IMR-90 (cell line): ENCODE results near the gene GPATCH2. TPM values are rescaled to one million over a fixed set of nuclear protein-coding genes. Genes with fewer than 3 reads are reported as not detected.

Experiments used
- ATAC-seq: fragments of 200-7000 bp; cut with Tn5 transposase; 2 replicates; pipeline ENCODE4 v1.9.1; 2020; ENCODE audit warnings: low read depth, mild to moderate bottlenecking, moderate library complexity
- BruUV-seq: library from RNA; stranded (reverse); fragments of 400-500 nt; replicated peaks from 2 replicates; lab custom pipeline; 2021; lab: Mats Ljungman, UMichigan
- CTCF ChIA-PET: fragments of 300-600 bp; formaldehyde crosslinking; extraction: SDS; loops from one replicate; lab custom pipeline; 2021; ENCODE audit warnings: antibody characterized with exemption; lab: Yijun Ruan, JAX
- POLR2A ChIA-PET: fragments of 300-600 bp; sonication (Branson Sonifier 250); formaldehyde crosslinking; loops from one replicate; lab custom pipeline; 2022; ENCODE audit warnings: antibody characterized with exemption; ENCODE audit not compliant: unreplicated experiment; lab: Charles Lee
- DNase-seq: peaks from one replicate; pipeline ENCODE4 v3.0.0; 2013
- H2AFZ ChIP-seq: replicated peaks from 2 replicates; pipeline ENCODE3; 2013; ENCODE audit warnings: low read length, mild to moderate bottlenecking; ENCODE audit not compliant: poor library complexity
- H2AK5ac ChIP-seq: 2 replicates; pipeline ENCODE4 v1.6.1; 2013; ENCODE audit warnings: low read depth, low read length, inconsistent platforms
- H2AK9ac ChIP-seq: replicated peaks from 2 replicates; pipeline ENCODE3; 2013; ENCODE audit warnings: mild to moderate bottlenecking, low read depth, low read length, moderate library complexity; ENCODE audit not compliant: poor library complexity
- H2BK120ac ChIP-seq: 2 replicates; pipeline ENCODE4 v1.6.1; 2013; ENCODE audit warnings: low read depth, low read length, inconsistent platforms
- H2BK15ac ChIP-seq: 3 replicates; pipeline ENCODE4 v1.6.1; 2013; ENCODE audit warnings: low read depth, low read length, inconsistent platforms
- H2BK20ac ChIP-seq: 2 replicates; pipeline ENCODE4 v1.6.1; 2013; ENCODE audit warnings: low read depth, mild to moderate bottlenecking, inconsistent platforms, low read length, moderate library complexity
- H2BK5ac ChIP-seq: 2 replicates; pipeline ENCODE4 v1.6.1; 2013; ENCODE audit warnings: mild to moderate bottlenecking, low read depth, low read length, inconsistent platforms; ENCODE audit not compliant: poor library complexity, severe bottlenecking
- H3K14ac ChIP-seq: replicated peaks from 2 replicates; pipeline ENCODE4 v1.6.1; 2013; ENCODE audit warnings: low read depth, low read length, inconsistent platforms
- H3K18ac ChIP-seq: 2 replicates; pipeline ENCODE4 v1.6.1; 2013; ENCODE audit warnings: low read depth, low read length, control low read depth
- H3K23ac ChIP-seq: 2 replicates; pipeline ENCODE4 v1.6.1; 2013; ENCODE audit warnings: low read depth, low read length, inconsistent platforms
- H3K27ac ChIP-seq: 2 replicates; pipeline ENCODE4 v1.5.1; 2013; ENCODE audit warnings: mild to moderate bottlenecking, control low read depth, low read length; ENCODE audit not compliant: insufficient read depth
- H3K27me3 ChIP-seq: 2 replicates; pipeline ENCODE4 v1.6.1; 2013; ENCODE audit warnings: low read length; ENCODE audit not compliant: control insufficient read depth, insufficient read depth
- H3K36me3 ChIP-seq: 2 replicates; pipeline ENCODE4 v1.6.1; 2013; ENCODE audit warnings: low read length, mixed read lengths; ENCODE audit not compliant: control insufficient read depth, insufficient read depth
- H3K4ac ChIP-seq: 2 replicates; pipeline ENCODE4 v1.6.1; 2013; ENCODE audit warnings: low read depth, low read length, inconsistent platforms
- H3K4me1 ChIP-seq: 2 replicates; pipeline ENCODE4 v1.6.1; 2013; ENCODE audit warnings: low read length, mixed read lengths; ENCODE audit not compliant: control insufficient read depth, insufficient read depth
- H3K4me2 ChIP-seq: 2 replicates; pipeline ENCODE4 v1.6.1; 2013; ENCODE audit warnings: low read depth, mild to moderate bottlenecking, control low read depth, low read length, moderate library complexity
- H3K4me3 ChIP-seq: 2 replicates; pipeline ENCODE4 v1.5.1; 2013; ENCODE audit warnings: low read depth, mild to moderate bottlenecking, control low read depth, low read length, moderate library complexity; ENCODE audit not compliant: insufficient read depth
- H3K56ac ChIP-seq: 2 replicates; pipeline ENCODE4 v1.6.1; 2013; ENCODE audit warnings: low read length, inconsistent platforms; ENCODE audit not compliant: insufficient read depth; ENCODE audit errors: extremely low read depth
- H3K79me1 ChIP-seq, 2 experiments: 2 replicates each; pipeline ENCODE4 v1.6.1; 2013; ENCODE audit warnings: low read length in 2 of 2, inconsistent platforms in 1 of 2, low read depth in 1 of 2
- H3K9ac ChIP-seq: 2 replicates; pipeline ENCODE4 v1.6.1; 2013; ENCODE audit warnings: low read depth, low read length, control low read depth
- H3K9me1 ChIP-seq: 2 replicates; pipeline ENCODE4 v1.6.1; 2013; ENCODE audit warnings: low read length, inconsistent platforms; ENCODE audit not compliant: insufficient read depth
- H3K9me3 ChIP-seq: 2 replicates; pipeline ENCODE4 v1.6.1; 2013; ENCODE audit warnings: low read length; ENCODE audit not compliant: control insufficient read depth, insufficient read depth
- H4K20me1 ChIP-seq: 2 replicates; pipeline ENCODE4 v1.6.1; 2013; ENCODE audit warnings: low read length, inconsistent platforms; ENCODE audit not compliant: insufficient read depth
- H4K5ac ChIP-seq: 2 replicates; pipeline ENCODE4 v1.6.1; 2013; ENCODE audit warnings: mild to moderate bottlenecking, low read depth, low read length, control low read depth
- H4K8ac ChIP-seq, 2 experiments: 2 replicates each; pipeline ENCODE4 v1.6.1; 2013; ENCODE audit warnings: low read depth in 2 of 2, low read length in 2 of 2, control low read depth in 1 of 2, inconsistent platforms in 1 of 2
- H4K91ac ChIP-seq: 2 replicates; pipeline ENCODE4 v1.6.1; 2013; ENCODE audit warnings: low read depth, low read length, inconsistent platforms; ENCODE audit not compliant: insufficient read depth
- BHLHE40 ChIP-seq: fragments of 150-350 bp; IDR thresholded peaks from 2 replicates; pipeline ENCODE4 v1.6.1; 2016; ENCODE audit warnings: mild to moderate bottlenecking, low read depth, low read length
- CEBPB ChIP-seq: IDR thresholded peaks from 2 replicates; pipeline ENCODE4 v1.6.1; 2012; ENCODE audit warnings: low read depth, low read length, improper control_type of control experiment
- CTCF ChIP-seq: conservative IDR thresholded peaks from 2 replicates; pipeline ENCODE4 v1.5.1; 2012; ENCODE audit warnings: mild to moderate bottlenecking, low read depth, low read length, improper control_type of control experiment
- MAZ ChIP-seq: IDR thresholded peaks from 2 replicates; pipeline ENCODE4 v1.6.1; 2012; ENCODE audit warnings: low read depth, mild to moderate bottlenecking, low read length, improper control_type of control experiment, moderate library complexity, borderline replicate concordance
- MXI1 ChIP-seq: IDR thresholded peaks from 2 replicates; pipeline ENCODE4 v1.6.1; 2012; ENCODE audit warnings: low read depth, mild to moderate bottlenecking, low read length, moderate library complexity, borderline replicate concordance
- POLR2A ChIP-seq: IDR thresholded peaks from 2 replicates; pipeline ENCODE4 v1.6.1; 2012; ENCODE audit warnings: mild to moderate bottlenecking, low read depth, low read length
- RAD21 ChIP-seq: IDR thresholded peaks from 2 replicates; pipeline ENCODE4 v1.6.1; 2012; ENCODE audit warnings: low read length, improper control_type of control experiment
- RCOR1 ChIP-seq: IDR thresholded peaks from 2 replicates; pipeline ENCODE4 v1.6.1; 2012; ENCODE audit warnings: mild to moderate bottlenecking, low read length, improper control_type of control experiment; ENCODE audit not compliant: insufficient replicate concordance
- SMC3 ChIP-seq: fragments of 150-350 bp; IDR thresholded peaks from 2 replicates; pipeline ENCODE4 v1.6.1; 2016; ENCODE audit warnings: low read depth, mild to moderate bottlenecking, antibody characterized with exemption, low read length, moderate library complexity
- WGBS, 2 experiments: methylation state at CpG; one replicate each; pipeline versions ENCODE4 v1.1.5 to v1.1.7; 2013; ENCODE audit warnings: missing lambda C conversion rate in 2 of 2; ENCODE audit not compliant: insufficient read length in 1 of 2; ENCODE audit errors: extremely low coverage in 2 of 2; 5-methylcytosine and 5-hydroxymethylcytosine counted together
- dilution Hi-C: fragments of 300-500 bp; cut with HindIII; formaldehyde crosslinking; loops from one replicate; pipeline ENCODE4 v1.14.3; 2018; ENCODE audit warnings: low sequenced_read_pairs; ENCODE audit not compliant: unreplicated experiment
- in situ Hi-C: fragments of 300-500 bp; cut with MboI; formaldehyde crosslinking; loops from 3 replicates; pipeline ENCODE4 v1.14.3; 2019; ENCODE audit warnings: low sequenced_read_pairs, inconsistent platforms, mixed read lengths
- intact Hi-C: fragments of 100-400 bp; cut with micrococcal nuclease; formaldehyde crosslinking; loops from 2 replicates; pipeline ENCODE4 v1.10.0; 2022
- polyA plus RNA-seq, 3 experiments: library from polyadenylated mRNA; depleted of rRNA; stranded (reverse); fragments of >200 nt; gene quantifications; 2 replicates each; pipeline ENCODE4 v1.2.3, GENCODE V29; 2012; ENCODE audit warnings: low replicate concordance in 1 of 3
- total RNA-seq: library from RNA; depleted of rRNA; stranded (reverse); fragments of >200 nt; gene quantifications from 2 replicates; pipeline ENCODE4 v1.2.3, GENCODE V29; 2012
- TF ChIP-seq, protein P1 (sequence below): fragments of 150-350 bp; IDR thresholded peaks from 2 replicates; pipeline ENCODE4 v1.6.1; 2017; ENCODE audit warnings: mild to moderate bottlenecking, antibody characterized with exemption, low read length, low read depth

The GPATCH2 gene
- total and polyA plus RNA-seq, 2 of the 4 experiments (the other 2 are of a cell fraction), result 4.7 to 11.8 TPM

- no peak overlapping the region for H2AK9ac ChIP-seq
- no CpG with 5 or more reads among the region's 6 CpGs for WGBS, 2 experiments
- H3K79me1 ChIP-seq, result no peaks in the 10 kb centered on the region; a peak in 1 of 4 replicates
- no peak overlapping the region for H3K23ac ChIP-seq
- no peak overlapping the region for H3K18ac ChIP-seq
- no peak overlapping the region for H2AK5ac ChIP-seq
- no peak overlapping the region for H3K56ac ChIP-seq
- DNase-seq (no peak), ATAC-seq (no peak)
- no peak overlapping the region for H3K9ac ChIP-seq
- H3K14ac ChIP-seq, result no peak overlapping the region
- no peaks in the 10 kb centered on the region for H3K36me3 ChIP-seq
- no peaks in the 10 kb centered on the region for H3K4me1 ChIP-seq
- H2BK15ac ChIP-seq, result no peak overlapping the region
- CTCF ChIA-PET, result no interaction called here
- in situ Hi-C loops (no loop called here), dilution Hi-C loops (no loop called here), intact Hi-C loops (no loop called here)
- no TSS peak for BruUV-seq
- TF ChIP-seq MAZ (no peak), MXI1 (no peak), BHLHE40 (no peak), CTCF (no peak), POLR2A (no peak), SMC3 (no peak), RAD21 (no peak), RCOR1 (no peak), CEBPB (no peak)
- TF ChIP-seq, protein P1, sequence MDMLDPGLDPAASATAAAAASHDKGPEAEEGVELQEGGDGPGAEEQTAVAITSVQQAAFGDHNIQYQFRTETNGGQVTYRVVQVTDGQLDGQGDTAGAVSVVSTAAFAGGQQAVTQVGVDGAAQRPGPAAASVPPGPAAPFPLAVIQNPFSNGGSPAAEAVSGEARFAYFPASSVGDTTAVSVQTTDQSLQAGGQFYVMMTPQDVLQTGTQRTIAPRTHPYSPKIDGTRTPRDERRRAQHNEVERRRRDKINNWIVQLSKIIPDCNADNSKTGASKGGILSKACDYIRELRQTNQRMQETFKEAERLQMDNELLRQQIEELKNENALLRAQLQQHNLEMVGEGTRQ, result no peak
- H3K4ac ChIP-seq, result no peak overlapping the region
- H3K27ac ChIP-seq, result no peak overlapping the region
- no peak overlapping the region for H2AFZ ChIP-seq
- H3K4me3 ChIP-seq, result no peak overlapping the region
- H2BK20ac ChIP-seq, result no peak overlapping the region
- no peak overlapping the region for H2BK120ac ChIP-seq
- no peak overlapping the region for H2BK5ac ChIP-seq
- no peak overlapping the region for H4K91ac ChIP-seq
- no peak overlapping the region for H4K8ac ChIP-seq
- H4K20me1 ChIP-seq, result no peaks in the 10 kb centered on the region
- no peaks in the 10 kb centered on the region for H3K9me3 ChIP-seq
- H4K5ac ChIP-seq, result no peak overlapping the region
- H3K4me2 ChIP-seq, result no peak overlapping the region
- H3K27me3 ChIP-seq, result no peaks in the 10 kb centered on the region
- no peaks in the 10 kb centered on the region for H3K9me1 ChIP-seq
- POLR2A ChIA-PET, result no interaction called here
Observed at GRCh38 chr1:217574265-217574949, 56.5 kb downstream of the GPATCH2 start.
